HG02763 (cell line): ENCODE results near the gene BABAM1.

ENCODE experiments used
- ATAC-seq: cut with Tn5 transposase; IDR thresholded peaks from one replicate; pipeline ENCODE4 v1.9.1; 2021; ENCODE audit warnings: mild to moderate bottlenecking, moderate library complexity; ENCODE audit not compliant: unreplicated experiment

The BABAM1 gene

GRCh38 chr19:17266975-17267788, at the start of gene BABAM1:
Gene BABAM1, plus strand, starts transcription at chr19:17267443. Its CDS starts 1,364 bp downstream, at chr19:17268807.
- ATAC-seq = peak; percentile 92

GRCh38 chr19:17219286-17219685, 48.0 kb upstream of the BABAM1 start:
- no peak for ATAC-seq

DNA sequence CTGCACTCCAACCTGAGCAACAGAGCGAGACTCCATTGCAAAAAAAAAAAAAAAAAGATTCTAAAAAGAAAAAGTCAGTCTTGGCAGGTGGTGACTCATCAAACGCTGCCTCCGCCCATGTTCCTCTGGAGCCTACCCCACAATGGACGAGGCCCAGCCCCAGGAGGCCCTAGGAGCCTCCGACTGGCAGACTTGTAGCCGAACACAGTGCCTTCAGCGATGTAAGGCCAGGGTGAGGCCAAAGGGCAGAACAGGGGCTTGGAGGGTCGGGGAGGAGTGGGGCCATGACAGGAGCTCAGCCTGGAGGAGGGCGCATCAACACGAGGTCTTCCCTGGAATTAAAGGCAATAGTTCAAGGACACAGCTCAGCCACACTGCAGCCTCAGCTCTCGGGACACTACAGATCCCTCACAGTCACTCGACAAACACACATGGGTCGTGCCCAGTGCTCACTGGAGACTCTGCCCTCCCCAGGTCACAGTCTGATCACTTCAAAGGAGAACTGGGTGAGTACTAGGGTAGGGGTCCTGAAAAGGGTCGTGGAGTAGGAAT, 47.0 kb upstream of the BABAM1 start:
- no peak for ATAC-seq

DNA sequence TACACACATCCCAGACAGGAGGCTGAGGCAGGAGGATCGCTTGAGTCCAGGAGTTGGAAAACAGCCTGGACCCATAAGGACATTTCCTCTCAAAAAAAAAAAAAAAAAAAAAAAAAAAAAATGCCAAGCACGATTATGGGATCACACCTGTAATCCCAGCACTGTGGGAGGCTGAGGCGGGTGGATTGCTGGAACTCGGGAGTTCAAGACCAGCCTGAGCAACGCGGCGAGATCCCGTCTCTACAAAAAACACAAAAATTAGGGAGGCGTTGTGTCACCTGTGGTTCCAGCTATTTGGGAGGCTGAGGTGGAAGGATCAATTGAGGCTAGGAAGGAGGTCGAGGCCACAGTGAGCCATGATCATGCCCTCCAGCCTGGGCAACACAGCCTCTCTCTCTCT, 42.2 kb upstream of the BABAM1 start:
- ATAC-seq = no peak

DNA sequence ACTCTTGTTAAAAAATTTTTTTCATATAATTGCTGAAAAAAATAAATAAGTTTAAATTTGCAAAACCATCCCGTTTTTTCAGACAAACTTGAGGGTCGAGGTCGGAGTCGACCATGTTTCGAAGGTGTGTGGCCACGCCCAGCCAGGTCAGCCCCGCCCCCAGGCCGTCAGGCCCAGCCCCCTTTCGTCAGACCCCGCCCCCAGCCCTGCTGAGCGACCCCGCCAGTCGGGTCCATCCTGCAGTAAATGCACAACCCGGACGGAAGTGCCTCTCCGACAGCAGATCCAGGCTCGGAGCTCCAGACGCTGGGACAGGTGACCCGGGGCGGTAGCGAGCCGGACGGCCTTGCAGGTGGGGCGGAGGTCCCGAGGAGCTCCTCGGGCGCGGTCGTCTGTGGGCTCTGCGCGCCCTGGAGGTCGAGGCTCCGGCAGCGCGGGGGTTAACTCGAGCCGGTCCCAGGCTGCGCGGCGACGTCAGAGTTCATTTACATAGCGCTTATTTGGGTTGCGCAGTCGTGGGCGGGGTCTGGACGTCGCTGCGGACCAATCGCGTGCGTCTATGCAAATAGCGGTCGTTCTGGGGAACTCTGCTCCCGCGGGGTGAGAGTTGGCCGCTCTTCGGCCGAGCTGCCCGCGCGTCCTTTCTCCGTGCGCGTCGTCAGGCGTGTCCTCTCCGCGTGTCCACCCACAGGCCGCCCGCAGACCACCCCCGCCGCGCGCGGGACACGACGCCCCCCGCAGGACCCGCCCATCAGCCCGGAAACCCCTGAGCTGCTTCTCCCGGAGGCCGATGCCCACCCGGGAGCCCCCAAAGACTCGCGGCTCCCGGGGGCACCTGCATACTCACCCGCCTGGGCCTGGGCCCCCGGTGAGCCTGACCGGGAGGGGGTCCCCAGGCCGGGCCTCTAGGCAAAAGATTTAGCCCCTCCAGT, 41.0 kb upstream of the BABAM1 start, which contains the start of gene OCEL1:
Gene OCEL1, plus strand, starts transcription at position 225 of the 932 bp plus-strand sequence. Its CDS starts 22 bp downstream, at position 247.
- ATAC-seq = peak; percentile 86

GRCh38 chr19:17227798-17228367, 39.4 kb upstream of the BABAM1 start:
- no peak for ATAC-seq

DNA sequence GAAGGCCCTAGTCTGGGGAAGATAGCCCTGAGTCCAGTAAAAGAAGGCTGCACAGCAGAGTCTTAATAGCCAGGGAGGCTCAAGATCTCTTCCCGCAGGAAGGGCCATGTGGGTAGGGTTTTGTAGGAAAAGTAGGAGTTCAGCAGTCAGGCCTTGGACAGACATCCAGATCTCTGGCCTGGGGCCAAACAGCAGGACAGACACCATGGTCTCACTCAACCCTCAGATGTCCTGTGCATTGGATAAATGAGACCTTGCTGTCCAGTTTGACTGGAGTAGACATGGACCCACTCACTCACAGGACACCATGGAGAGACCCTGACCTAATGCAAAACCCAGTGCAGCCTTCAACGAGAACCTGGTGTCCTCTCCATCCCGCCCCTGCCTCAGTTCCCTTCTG, 37.4 kb upstream of the BABAM1 start:
- ATAC-seq = no peak

GRCh38 chr19:17232258-17232657, 35.0 kb upstream of the BABAM1 start:
- no peak for ATAC-seq

- peak; percentile 11 for ATAC-seq
Measured at GRCh38 chr19:17234911-17235299, 32.3 kb upstream of the BABAM1 start.

DNA sequence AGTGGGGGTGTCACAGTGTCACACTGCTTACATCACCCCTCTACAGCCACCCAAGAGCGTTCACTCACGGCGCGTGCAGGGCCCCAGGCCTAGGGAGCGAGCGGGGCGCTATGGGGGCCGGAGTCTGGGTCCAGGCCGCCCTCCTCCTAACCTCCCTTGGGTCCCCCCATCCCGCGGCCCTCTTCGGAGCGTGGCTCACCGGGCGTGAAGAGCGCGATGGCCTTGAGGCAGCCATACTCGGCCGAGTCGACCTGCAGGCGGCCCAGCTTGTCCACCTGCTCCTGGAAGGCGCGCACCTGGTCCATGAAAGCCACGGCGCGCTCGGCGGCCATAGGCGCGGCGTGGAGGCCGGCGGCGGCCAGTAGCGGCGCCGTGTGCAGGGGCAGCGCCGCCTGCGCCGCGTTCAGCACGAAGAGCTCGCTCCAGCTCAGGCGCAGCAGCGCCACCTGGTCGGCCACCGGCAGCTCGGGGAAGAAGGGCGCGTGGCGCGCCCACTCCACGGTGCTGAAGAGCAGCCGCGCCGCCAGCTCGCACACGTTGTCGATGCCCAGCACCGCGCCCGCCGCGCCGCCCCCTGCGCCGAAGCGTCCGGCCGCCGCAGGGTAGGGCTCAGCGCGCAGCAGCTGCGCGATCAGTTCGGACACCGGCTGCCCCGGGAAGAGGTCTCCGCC, 31.8 kb upstream of the BABAM1 start:
- peak; percentile 69 for ATAC-seq

- ATAC-seq = no peak
Measured at GRCh38 chr19:17235971-17236777, 31.1 kb upstream of the BABAM1 start.

DNA sequence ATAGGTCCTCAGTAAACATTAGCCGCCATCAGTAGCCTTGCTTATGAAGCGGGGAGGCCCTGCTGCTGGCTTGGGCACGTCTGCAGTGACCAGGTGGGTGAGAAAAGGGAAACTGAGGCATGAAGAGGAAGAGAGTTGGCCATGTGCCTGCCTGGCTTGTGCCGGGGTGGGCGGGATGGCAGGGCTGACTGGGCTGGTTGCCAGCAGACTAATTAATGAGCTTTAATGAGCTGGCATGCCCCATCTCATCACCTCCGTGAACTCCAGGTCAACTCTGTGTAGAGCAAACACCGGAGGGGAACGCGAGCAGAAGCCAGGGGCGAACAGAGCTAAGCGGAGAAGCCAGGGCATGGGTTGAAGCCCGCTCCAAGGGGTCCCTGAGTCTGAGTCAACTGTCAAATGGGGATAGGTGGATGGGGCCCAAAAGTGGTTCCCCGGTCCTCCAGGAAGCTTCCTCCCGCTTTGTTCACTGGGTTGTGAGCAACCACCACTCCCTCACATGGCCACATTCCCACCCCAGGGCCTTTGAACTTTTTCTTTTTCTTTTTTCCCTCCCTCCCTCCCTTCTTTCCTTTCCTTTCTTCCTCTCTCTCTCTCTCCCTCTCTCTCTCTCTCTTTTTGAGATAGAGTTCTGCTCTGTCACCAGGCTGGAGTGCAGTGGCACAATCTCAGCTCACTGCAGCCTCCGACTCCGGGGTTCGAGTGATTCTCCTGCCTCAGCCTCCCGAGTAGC, 30.3 kb upstream of the BABAM1 start:
- no peak for ATAC-seq

DNA sequence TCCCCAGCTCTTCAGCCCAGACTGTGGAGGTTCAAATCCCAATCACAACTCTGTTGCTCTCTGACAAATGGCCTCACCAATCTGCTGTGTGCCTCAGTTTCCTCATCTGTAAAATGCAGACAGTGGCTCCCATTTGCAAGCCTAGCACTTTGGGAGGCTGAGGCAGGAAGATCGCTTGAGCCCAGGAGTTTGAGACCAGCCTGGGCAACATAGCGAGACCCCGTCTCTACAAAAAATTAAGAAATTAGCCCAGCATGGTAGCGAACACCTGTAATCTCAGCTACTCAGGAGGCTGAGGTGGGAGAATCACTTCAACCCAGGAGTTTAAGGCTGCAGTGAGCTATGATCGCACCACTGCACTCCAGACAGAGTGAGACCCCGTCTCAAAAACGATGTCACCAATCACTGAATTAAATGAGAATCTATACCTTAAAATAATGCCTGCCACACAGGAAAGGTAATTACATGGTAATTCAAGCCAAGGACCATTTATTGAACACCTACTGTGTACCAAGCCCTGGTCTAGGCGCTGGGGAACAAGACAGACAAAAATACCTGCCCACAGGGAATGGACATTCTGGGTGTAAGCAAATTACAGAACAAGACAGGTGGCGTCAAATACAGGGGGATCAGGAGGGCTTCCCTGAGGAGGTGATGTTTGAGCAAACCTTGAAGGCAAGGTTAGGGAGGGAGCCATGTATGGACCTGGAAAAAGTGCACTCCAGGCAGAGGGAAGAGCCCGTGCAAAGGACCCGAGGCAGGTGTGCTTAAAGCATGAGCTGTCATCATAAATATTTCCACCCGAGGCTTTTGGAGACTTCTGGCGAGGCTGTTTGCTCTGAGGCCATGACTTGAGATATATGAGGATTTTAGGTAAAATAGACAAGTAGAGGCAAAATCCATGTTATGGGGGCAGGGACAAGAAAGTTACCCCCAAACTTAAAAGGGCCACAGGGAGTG, 29.2 kb upstream of the BABAM1 start:
- ATAC-seq = no peak

DNA sequence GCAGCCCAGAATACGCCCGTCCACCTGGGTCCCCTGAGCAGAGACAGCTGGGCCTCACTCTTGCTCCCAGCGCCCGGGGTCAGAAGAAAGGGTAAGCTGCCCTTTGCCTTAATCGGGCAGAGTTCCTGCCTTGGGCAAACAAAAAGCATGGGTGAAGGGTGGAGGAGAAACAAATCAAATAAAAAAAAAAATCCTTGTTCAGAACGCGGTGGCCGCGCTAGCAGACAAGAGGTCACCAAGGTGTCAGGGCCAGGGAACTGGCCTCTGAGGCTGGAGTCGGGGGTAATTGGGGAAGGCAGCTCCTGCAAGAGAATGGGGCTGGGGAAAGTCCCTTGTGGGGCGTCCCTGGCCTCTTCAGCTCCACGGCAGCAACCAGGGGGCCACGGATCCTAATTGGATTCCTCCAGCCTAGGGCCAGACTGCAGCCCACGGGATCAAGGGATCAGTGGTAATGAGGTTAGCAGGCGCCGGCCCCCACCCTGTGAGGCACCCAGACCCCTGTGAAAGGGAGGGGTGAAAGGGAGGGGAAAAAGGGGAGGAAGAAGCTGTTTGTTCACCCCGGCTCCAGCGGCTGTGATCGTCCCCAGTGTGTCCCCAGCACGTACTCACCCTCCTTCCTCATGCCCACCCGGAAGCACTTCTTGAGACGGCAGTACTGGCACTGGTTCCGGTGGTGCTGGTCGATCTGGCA, 27.0 kb upstream of the BABAM1 start:
- no peak for ATAC-seq

DNA sequence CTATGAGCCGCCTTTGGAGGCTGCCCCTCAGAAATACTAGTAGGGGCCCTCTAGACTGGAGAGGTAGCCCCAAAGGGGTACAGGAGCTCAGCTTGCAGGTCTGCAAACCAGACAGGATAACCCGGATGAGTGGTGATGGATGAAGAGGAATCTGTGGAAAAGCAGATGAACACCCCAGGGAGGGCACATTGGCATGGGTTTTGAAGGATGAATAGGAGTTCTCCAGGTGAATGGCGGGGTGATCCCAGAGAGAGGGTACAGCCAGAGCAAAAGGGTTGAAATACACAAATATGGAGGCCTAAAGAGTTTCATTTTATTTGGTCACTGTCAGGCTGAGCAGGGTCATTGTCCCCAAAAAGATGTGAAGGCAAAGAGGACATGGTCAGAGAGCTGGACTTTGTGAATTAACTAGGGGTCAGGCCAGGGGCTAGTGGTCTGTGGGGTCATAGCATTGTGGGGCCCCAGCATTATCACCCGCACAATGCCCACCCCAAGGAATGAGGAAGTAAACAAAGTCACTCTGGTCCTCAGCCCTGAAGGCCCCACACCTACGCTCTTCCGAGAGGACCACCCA, 26.3 kb upstream of the BABAM1 start:
- ATAC-seq = no peak

DNA sequence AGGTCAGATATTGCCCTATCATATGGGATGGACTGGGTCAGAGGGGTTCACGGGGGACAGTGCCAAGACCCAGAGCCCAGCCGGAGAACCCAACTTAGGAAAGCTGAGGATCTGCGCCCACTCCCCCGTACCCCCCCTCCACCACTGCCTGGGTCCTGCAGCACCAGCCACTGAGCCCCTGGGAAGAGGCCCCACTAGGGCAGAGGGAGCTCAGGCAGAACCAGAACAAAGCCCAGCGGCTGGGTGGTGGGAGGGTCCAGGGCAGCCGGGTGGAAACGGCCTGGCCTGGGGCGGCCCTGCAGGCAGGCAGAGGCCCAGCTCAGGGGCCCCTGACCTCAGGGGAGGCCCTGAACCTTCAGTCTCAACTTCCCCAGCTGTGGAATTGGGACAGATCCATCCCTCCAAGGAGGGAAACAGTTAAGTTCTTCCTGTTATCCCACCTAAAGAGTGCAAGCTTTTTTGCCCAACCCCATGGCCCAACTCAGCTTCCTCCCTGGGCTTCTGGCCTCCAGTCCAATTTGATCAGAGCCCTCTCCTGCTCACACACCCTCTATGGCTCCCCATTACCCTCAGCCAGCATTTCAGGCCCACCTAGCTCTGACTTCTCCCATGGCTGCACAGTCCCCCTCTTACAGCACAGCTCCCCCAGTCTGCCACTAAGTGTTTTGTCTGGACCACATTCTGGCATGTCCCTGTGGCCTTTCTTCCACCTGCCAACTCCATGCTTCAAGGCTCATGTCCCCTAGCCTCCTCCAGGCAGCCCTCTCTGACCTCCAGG, 24.6 kb upstream of the BABAM1 start:
- ATAC-seq = no peak
